Measurements from ENCODE around the gene TICAM1. TPM values are rescaled to one million over a fixed set of nuclear protein-coding genes. Genes with fewer than 3 reads are reported as not detected.

The TICAM1 gene
- total RNA-seq, 4 donors from 2014 or later: 16.5 to 28.3 (median 20.3) TPM

GRCh38 chr19:4816950-4817278 lies 14.6 kb downstream of the TICAM1 start:
- Histone ChIP-seq H3K4me1 (peaks cover 31% of the 10 kb centered on the region), H3K36me3 (peaks cover 37% of the 10 kb centered on the region), H3K27me3 (no peaks in the 10 kb centered on the region), H3K4me3 (no peak overlapping the region), H3K27ac (no peak overlapping the region), H3K9me3 (no peaks in the 10 kb centered on the region)
- DNase-seq (ENCODE audit: low spot score in 2 of 2): no peak
- TF ChIP-seq EP300 (IDR thresholded peaks at IDR 0.05) (no peak), POLR2A (IDR thresholded peaks at IDR 0.05) (no peak), POLR2AphosphoS5 (IDR thresholded peaks at IDR 0.05) (no peak), CTCF (IDR thresholded peaks at IDR 0.05) (no peak)
- WGBS: 92% methylated on average over 15 of the region's 16 CpGs

- WGBS: 92% methylated on average over 18 of the region's 35 CpGs
- no peaks in the 10 kb centered on the region for H3K9me3 ChIP-seq
- H3K27ac ChIP-seq: no peak overlapping the region
- DNase-seq (ENCODE audit: low spot score in 2 of 2): no peak
- TF ChIP-seq POLR2A (IDR thresholded peaks at IDR 0.05) (no peak), EP300 (IDR thresholded peaks at IDR 0.05) (no peak), CTCF (IDR thresholded peaks at IDR 0.05) (no peak), POLR2AphosphoS5 (IDR thresholded peaks at IDR 0.05) (no peak)
- H3K27me3 ChIP-seq: no peaks in the 10 kb centered on the region
- peaks cover 31% of the 10 kb centered on the region for H3K4me1 ChIP-seq
- peak overlapping the region; percentile 31 for H3K4me3 ChIP-seq
- peaks cover 37% of the 10 kb centered on the region for H3K36me3 ChIP-seq
Observed at GRCh38 chr19:4816202-4816949, 15.1 kb downstream of the TICAM1 start.

- DNase-seq (ENCODE audit: low spot score in 2 of 2): peak; percentile 92
- H3K4me1 ChIP-seq: peaks cover 31% of the 10 kb centered on the region
- 28% methylated on average over 27 of the region's 28 CpGs for WGBS
- peak in 1 of 3 donors; percentile 59 for TF ChIP-seq POLR2AphosphoS5 (IDR thresholded peaks at IDR 0.05)
- TF ChIP-seq CTCF (IDR thresholded peaks at IDR 0.05): no peak
- no peak for TF ChIP-seq POLR2A (IDR thresholded peaks at IDR 0.05)
- TF ChIP-seq EP300 (IDR thresholded peaks at IDR 0.05): no peak
- H3K36me3 ChIP-seq: peaks cover 37% of the 10 kb centered on the region
- peak overlapping the region; percentile 12 for H3K27ac ChIP-seq
- no peaks in the 10 kb centered on the region for H3K27me3 ChIP-seq
- H3K4me3 ChIP-seq: peak overlapping the region; percentile 31
- no peaks in the 10 kb centered on the region for H3K9me3 ChIP-seq
Observed at GRCh38 chr19:4815426-4816201, 15.9 kb downstream of the TICAM1 start.

GRCh38 chr19:4814625-4815425 lies 16.7 kb downstream of the TICAM1 start:
- Histone ChIP-seq H3K36me3 (peaks cover 37% of the 10 kb centered on the region), H3K27ac (no peak overlapping the region), H3K4me1 (peaks cover 31% of the 10 kb centered on the region), H3K27me3 (no peaks in the 10 kb centered on the region), H3K9me3 (no peaks in the 10 kb centered on the region), H3K4me3 (no peak overlapping the region)
- DNase-seq (ENCODE audit: low spot score in 2 of 2): no peak
- TF ChIP-seq EP300 (IDR thresholded peaks at IDR 0.05) (no peak), POLR2A (IDR thresholded peaks at IDR 0.05) (no peak), CTCF (IDR thresholded peaks at IDR 0.05) (no peak), POLR2AphosphoS5 (IDR thresholded peaks at IDR 0.05) (no peak)
- 71% methylated on average over 7 of the region's 7 CpGs for WGBS

Data from suprapubic skin (tissue), 4 donors.